Muscle of leg (tissue), 11 donors: ENCODE results near the gene OLFML1. TPM values are rescaled to one million over a fixed set of nuclear protein-coding genes. Genes with fewer than 3 reads are reported as not detected.

Experiments used
- DNase-seq: peaks from one replicate; pipeline ENCODE4 v3.0.0; 2013
- H3K27ac ChIP-seq: one replicate; pipeline ENCODE4 v1.5.1; 2013; ENCODE audit warnings: mild to moderate bottlenecking, low read length, control low read depth
- H3K27me3 ChIP-seq: one replicate; pipeline ENCODE4 v1.6.1; 2013; ENCODE audit warnings: low read length; ENCODE audit not compliant: control insufficient read depth, insufficient read depth
- H3K36me3 ChIP-seq: one replicate; pipeline ENCODE4 v1.6.1; 2013; ENCODE audit warnings: low read length; ENCODE audit not compliant: control insufficient read depth, insufficient read depth
- H3K4me1 ChIP-seq: one replicate; pipeline ENCODE4 v1.6.1; 2013; ENCODE audit warnings: low read length; ENCODE audit not compliant: control insufficient read depth, insufficient read depth
- H3K4me3 ChIP-seq: one replicate; pipeline ENCODE4 v1.5.1; 2013; ENCODE audit warnings: low read length, control low read depth
- H3K9me3 ChIP-seq: replicated peaks from 2 replicates; pipeline ENCODE4 v1.6.1; 2013; ENCODE audit warnings: low read depth, low read length; ENCODE audit not compliant: control insufficient read depth
- WGBS: methylation state at CpG from one replicate; pipeline ENCODE4 v1.1.5; 2013; ENCODE audit warnings: missing lambda C conversion rate; ENCODE audit not compliant: insufficient coverage; 5-methylcytosine and 5-hydroxymethylcytosine counted together
- polyA plus RNA-seq, 8 donors: library from polyadenylated mRNA; unstranded; fragments of 120-200 nt; gene quantifications; one replicate each; pipeline versions ENCODE4 v1.2.1 to v1.2.3, GENCODE V29; 2013; ENCODE audit warnings: inconsistent platforms in 1 of 8, low replicate concordance in 1 of 8; ENCODE audit not compliant: insufficient read length in 8 of 8, insufficient read depth in 1 of 8
- total RNA-seq: library from RNA; stranded (reverse); fragments of 120-200 nt; gene quantifications from one replicate; pipeline ENCODE4 v1.2.4, GENCODE V29; 2013

Gene OLFML1
- total and polyA plus RNA-seq, 9 donors = 33.1 to 70.5 (median 41.9) TPM

DNA sequence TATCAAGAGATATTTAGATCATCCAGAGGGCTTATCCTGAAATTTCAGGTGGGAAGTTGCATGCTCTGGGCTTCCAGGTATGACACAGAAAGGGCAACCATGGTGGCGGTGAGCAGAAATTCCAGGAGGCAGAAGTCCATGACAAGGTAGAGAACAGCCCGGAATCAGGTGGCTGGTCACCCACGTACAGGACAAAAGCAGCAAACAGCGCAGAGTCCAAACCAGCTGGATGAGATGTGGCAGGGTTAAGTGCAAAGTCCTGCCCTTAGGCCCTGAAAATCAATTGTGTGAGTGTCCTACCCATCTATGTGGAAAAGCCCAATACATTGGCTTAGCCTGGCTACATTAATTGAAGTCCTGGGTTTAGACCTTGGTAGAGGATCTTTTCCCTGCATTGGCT is 40.1 kb downstream of the OLFML1 start:
- no peak overlapping the region for H3K27ac ChIP-seq
- DNase-seq = no peak
- H3K36me3 ChIP-seq = no peaks in the 10 kb centered on the region
- H3K27me3 ChIP-seq = no peaks in the 10 kb centered on the region
- peaks cover 11% of the 10 kb centered on the region for H3K4me1 ChIP-seq
- H3K9me3 ChIP-seq = no peaks in the 10 kb centered on the region
- H3K4me3 ChIP-seq = no peak overlapping the region
- WGBS = 100% methylated on average over 4 of the region's 4 CpGs

DNA sequence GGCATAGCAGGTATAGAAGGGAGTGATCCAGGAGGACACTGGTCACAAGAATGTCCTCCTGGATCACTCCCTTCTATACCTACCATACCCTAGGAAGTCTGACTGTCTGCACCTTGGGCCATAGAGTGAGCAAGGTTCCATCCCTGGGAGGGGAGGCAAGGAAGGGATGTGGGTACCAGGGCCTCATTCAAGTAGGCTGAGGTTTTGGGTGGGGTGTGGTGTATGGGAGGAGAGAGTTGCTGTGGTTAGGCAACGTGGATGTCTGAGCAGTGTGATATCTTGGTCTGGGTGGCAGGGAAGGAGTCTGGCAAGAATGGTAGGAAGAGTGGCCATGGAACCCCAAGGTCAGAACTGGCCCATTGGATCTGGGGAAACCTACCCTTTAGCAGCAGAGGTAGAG is 41.7 kb downstream of the OLFML1 start:
- Histone ChIP-seq H3K27ac (no peak overlapping the region), H3K27me3 (no peaks in the 10 kb centered on the region), H3K4me1 (peaks cover 11% of the 10 kb centered on the region), H3K4me3 (no peak overlapping the region), H3K9me3 (no peaks in the 10 kb centered on the region), H3K36me3 (no peaks in the 10 kb centered on the region)
- DNase-seq = no peak
- WGBS = 43% methylated on average over 1 of the region's 1 CpG

DNA sequence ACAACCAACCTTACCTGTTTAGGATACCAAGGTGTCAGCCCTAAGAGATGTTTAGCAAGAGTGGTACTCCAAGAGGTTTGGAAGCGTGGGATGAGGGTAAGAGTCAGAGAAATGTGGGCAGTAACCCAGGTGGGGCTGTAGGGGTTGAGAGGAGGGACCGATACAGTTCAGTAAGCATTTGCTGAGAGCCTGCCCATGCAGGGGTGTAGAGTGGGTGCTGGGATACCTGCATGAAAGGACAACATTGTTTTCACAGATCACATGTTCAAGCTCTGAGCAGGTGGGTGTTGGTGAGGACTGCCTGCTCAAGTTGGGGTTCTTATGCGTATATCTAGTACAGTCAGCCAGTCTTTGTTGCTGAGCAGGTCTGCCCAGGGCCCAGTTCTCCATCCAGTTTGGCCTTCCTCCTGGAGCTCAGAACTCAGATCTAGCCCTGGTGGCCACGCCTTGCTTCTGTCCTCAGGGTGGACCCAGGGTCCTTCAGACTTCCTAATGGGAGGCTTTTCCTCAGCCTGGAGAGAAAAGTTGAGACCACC is 43.3 kb downstream of the OLFML1 start:
- Histone ChIP-seq H3K4me1 (peaks cover 8% of the 10 kb centered on the region), H3K36me3 (no peaks in the 10 kb centered on the region), H3K27me3 (no peaks in the 10 kb centered on the region), H3K27ac (no peak overlapping the region), H3K9me3 (no peaks in the 10 kb centered on the region), H3K4me3 (no peak overlapping the region)
- no peak for DNase-seq
- WGBS = 95% methylated on average over 4 of the region's 4 CpGs

DNA sequence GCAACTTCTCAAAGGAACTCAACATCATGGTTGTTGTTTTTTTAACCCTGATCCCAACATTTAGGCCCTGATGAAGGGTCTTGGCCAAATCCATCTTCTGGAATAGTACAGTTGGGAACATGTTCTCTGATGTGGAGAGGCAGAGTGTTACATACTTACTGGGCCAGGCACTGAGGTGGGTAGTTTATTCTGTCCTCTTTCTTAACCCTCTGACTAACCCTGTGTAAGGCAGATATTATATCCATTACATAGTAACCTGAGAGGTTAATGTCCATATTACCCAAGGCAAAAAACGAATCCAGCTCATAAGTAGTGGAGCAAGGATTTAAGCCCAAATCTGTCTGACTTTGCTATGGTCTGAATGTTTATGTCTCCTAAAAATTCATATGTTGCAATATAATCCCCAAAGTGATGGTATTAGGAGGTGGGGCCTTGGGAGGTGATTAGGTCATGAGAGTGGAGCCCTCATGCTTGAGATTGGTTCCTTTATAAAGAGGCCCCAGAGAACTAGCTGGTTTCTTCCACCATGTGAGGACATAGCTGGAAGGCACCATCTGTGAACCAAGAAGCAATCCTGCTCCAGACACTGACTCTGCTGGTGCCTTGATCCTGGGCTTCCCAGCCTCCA is 44.8 kb downstream of the OLFML1 start:
- no peak overlapping the region for H3K4me3 ChIP-seq
- WGBS = no CpG with 5 or more reads among the region's 1 CpG
- no peak overlapping the region for H3K27ac ChIP-seq
- peaks cover 3% of the 10 kb centered on the region for H3K4me1 ChIP-seq
- H3K27me3 ChIP-seq = no peaks in the 10 kb centered on the region
- H3K9me3 ChIP-seq = no peaks in the 10 kb centered on the region
- no peaks in the 10 kb centered on the region for H3K36me3 ChIP-seq
- DNase-seq = no peak

DNA sequence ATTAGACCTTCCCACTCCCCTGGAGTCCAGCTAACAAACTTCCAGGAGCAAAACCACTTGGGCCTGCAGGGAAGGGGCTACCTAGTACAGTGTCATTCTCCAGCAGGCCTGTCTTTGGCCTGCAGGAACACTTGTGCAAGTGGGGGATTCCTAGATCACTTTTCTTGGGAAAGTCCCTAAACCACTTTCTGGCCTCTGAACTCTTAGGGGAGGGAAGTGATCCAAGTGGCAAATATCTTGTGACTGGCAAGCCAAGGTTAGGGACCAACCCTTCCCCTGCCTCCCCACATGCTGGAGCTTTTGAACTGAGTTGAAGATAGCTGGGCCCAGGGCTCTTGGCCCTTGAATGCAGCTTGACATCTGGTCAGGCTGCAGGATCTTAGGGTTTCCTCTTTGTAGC is 45.7 kb downstream of the OLFML1 start:
- DNase-seq = no peak
- Histone ChIP-seq H3K4me1 (peaks cover 3% of the 10 kb centered on the region), H3K27ac (no peak overlapping the region)

DNA sequence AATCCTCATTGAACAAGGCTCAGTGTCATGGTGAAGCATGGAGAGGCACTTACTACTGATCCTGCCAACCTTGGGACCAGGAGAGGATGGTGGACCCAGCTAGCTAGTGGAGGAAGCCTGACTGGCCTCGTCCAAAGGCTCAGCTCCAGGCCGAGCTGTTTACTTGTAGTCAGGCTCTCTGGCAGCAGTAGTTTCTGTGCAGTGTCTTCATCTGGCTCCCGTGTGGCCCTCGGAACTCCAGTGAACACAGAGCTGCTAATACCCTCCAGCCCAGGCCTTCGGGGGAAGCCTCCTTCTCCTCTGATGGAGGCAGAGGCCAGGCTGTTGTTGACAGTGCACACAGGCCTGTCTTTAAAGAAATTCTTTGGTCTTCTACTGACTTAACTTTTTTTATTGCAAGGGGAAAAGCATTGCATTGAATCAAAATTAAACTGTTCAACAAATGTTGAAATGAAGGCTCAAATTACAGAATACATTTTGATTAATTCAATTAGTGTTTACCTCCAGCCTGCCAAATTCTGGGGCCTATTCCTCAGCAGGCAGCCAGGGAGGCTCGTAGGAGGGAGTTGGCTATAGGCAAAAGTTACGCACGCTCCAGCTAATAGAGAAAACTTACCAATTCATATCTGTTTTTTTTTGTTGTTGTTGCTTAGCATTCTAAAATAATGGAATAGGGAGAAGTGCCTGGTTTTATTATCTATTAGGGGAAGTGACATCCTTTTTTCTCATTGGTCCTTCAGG is 47.3 kb downstream of the OLFML1 start:
- Histone ChIP-seq H3K4me1 (peaks cover 3% of the 10 kb centered on the region), H3K36me3 (no peaks in the 10 kb centered on the region), H3K27me3 (peaks cover 2% of the 10 kb centered on the region), H3K9me3 (no peaks in the 10 kb centered on the region), H3K27ac (no peak overlapping the region), H3K4me3 (no peak overlapping the region)
- WGBS = 43% methylated on average over 4 of the region's 8 CpGs
- peak; percentile 66 for DNase-seq

More for the DNA sequence above, 45.7 kb downstream of the OLFML1 start:
- Histone ChIP-seq H3K4me3 (no peak overlapping the region), H3K36me3 (no peaks in the 10 kb centered on the region), H3K27me3 (peaks cover under 1% of the 10 kb centered on the region), H3K9me3 (no peaks in the 10 kb centered on the region)

DNA sequence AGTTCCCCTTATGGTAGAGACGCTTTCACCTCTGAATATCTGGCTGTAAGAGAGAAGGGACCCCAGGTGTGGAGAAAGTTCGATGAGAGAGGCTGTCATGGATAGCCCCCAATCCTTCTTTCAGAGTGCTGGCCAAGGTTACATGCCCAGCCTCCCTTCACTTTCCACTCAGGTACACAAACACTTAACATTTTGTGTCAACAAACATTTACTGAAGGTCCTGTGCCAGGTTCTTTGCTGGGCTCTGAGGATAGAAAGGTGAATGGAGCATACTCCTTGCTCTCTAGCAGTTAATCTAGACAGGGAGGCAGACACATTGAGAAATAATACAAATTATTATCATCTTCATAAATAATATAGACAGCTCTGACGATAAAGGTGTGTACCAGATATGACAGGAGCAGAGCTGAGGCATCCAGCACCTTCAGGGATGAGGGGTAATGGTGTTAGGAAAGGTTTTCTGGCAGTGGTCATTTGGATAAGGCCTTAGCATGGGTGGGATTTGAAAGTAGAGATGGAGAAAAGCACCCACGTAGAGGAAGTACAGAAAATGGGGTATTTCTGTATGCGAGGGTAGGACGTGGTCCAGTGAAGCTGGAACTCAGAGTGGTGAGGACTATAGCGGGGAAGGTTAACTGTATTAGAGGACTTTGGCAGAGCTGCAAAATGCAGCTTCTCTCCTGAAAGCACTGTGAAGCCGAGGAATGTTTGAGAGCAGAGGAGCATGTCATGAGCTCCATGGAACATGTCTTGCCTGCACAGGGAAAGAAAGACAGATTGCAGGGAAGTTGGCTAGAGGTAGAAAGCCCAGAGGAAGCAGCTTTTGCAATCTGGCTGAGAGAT is 48.1 kb downstream of the OLFML1 start:
- H3K27me3 ChIP-seq = peaks cover 2% of the 10 kb centered on the region
- H3K4me1 ChIP-seq = peaks cover 3% of the 10 kb centered on the region
- 51% methylated on average over 6 of the region's 8 CpGs for WGBS
- no peaks in the 10 kb centered on the region for H3K9me3 ChIP-seq
- no peaks in the 10 kb centered on the region for H3K36me3 ChIP-seq
- H3K27ac ChIP-seq = no peak overlapping the region
- H3K4me3 ChIP-seq = no peak overlapping the region
- DNase-seq = no peak

DNA sequence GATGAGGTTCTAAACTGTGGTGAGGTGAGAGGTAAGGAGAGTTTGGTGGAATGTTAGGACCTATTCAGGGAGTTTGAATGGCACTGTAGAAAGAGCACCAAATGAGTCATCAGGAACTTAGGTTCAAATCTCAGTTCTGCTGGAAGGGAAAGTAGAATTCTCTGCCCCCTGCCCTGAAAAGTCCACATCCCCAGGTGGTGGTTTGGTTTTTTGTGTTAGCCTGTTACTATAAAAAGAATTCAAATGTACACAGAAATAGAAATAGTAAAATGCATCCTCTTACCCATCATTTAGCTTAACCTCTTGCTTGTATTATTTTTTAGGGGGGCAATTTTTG is 48.7 kb downstream of the OLFML1 start:
- Histone ChIP-seq H3K4me3 (no peak overlapping the region), H3K4me1 (peaks cover 3% of the 10 kb centered on the region), H3K36me3 (no peaks in the 10 kb centered on the region), H3K27ac (no peak overlapping the region), H3K9me3 (no peaks in the 10 kb centered on the region), H3K27me3 (peaks cover 2% of the 10 kb centered on the region)
- DNase-seq = no peak

DNA sequence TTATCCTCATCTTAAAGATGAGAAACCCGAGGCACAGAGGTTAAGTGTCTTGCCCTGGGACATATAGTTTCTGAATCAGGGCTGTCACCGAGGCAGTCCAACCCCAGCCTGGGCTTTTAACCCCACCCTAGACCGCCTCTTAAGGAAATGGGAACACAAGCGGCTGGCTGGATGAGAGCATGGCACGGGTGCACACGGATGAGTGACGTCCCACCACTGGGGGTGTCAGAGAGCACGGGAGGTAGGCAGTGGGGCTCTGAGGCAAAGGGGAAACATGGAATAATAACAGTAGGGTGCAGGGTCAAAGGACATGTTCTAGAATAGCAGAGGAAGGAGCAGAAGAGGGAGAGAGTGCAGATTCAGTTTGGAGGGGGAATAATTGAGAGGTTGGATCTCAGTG is 50.8 kb downstream of the OLFML1 start:
- Histone ChIP-seq H3K27me3 (peaks cover 2% of the 10 kb centered on the region), H3K36me3 (no peaks in the 10 kb centered on the region), H3K9me3 (no peaks in the 10 kb centered on the region), H3K4me1 (peaks cover 3% of the 10 kb centered on the region), H3K4me3 (no peak overlapping the region), H3K27ac (no peak overlapping the region)
- WGBS = 21% methylated on average over 7 of the region's 8 CpGs
- DNase-seq = no peak

DNA sequence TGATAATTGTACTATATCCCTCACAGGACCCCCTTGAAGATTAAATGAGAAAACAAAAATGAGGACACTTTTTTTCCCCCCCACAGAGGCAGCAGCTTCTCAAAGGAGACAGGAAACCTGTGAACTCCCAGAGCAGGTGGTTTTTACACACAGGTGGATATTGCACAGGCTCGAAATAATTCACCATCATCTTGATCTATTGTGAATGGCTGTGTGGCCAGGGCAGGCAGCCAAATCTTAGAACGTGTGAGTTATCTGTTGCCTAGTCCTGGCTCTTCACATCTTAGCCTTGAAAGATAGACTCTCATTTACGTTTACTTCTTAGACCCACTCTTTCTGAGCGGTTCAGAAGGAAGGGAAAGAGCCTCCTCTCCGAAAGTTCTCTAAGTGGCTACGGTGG is 52.0 kb downstream of the OLFML1 start:
- Histone ChIP-seq H3K27ac (no peak overlapping the region), H3K27me3 (peaks cover 2% of the 10 kb centered on the region), H3K9me3 (no peaks in the 10 kb centered on the region), H3K4me1 (peaks cover 3% of the 10 kb centered on the region), H3K36me3 (no peaks in the 10 kb centered on the region), H3K4me3 (no peak overlapping the region)
- no peak for DNase-seq
- WGBS = no CpG with 5 or more reads among the region's 6 CpGs
